Liver (tissue), 9 donors: ENCODE results near the gene NKAIN1. TPM values are rescaled to one million over a fixed set of nuclear protein-coding genes. Genes with fewer than 3 reads are reported as not detected.

Experiments
- DNase-seq: peaks from one replicate; pipeline ENCODE4 v3.0.0-alpha.2; 2017; ENCODE audit warnings: low spot score
- H3K27ac ChIP-seq, 2 donors: one replicate each; pipeline ENCODE4 v1.7.0; 2013; ENCODE audit warnings: inconsistent platforms in 2 of 2, low read length in 2 of 2, control low read depth in 1 of 2, low read depth in 1 of 2, mild to moderate bottlenecking in 1 of 2
- H3K27me3 ChIP-seq, 4 donors: one replicate each; pipeline versions ENCODE4 v1.6.1 to v1.7.0; 2013; ENCODE audit warnings: low read length in 3 of 4, inconsistent platforms in 1 of 4, mild to moderate bottlenecking in 1 of 4, moderate library complexity in 1 of 4; ENCODE audit not compliant: control insufficient read depth in 4 of 4, insufficient read depth in 4 of 4
- H3K36me3 ChIP-seq, 4 donors: one replicate each; pipeline versions ENCODE4 v1.6.1 to v1.7.0; 2013; ENCODE audit warnings: low read length in 3 of 4, mild to moderate bottlenecking in 3 of 4, low read depth in 1 of 4, moderate library complexity in 1 of 4; ENCODE audit not compliant: control insufficient read depth in 4 of 4, insufficient read depth in 3 of 4
- H3K4me1 ChIP-seq, 4 donors: one replicate each; pipeline versions ENCODE4 v1.6.1 to v1.7.0; 2013; ENCODE audit warnings: low read length in 3 of 4, mild to moderate bottlenecking in 3 of 4, moderate library complexity in 1 of 4; ENCODE audit not compliant: control insufficient read depth in 4 of 4, insufficient read depth in 4 of 4
- H3K4me3 ChIP-seq, 3 donors: one replicate each; pipeline versions ENCODE4 v1.6.1 to v1.7.0; 2013; ENCODE audit warnings: low read length in 3 of 3, control low read depth in 1 of 3, low read depth in 1 of 3, mild to moderate bottlenecking in 1 of 3
- H3K9ac ChIP-seq, 2 donors: one replicate each; pipeline ENCODE4 v1.7.0; 2013; ENCODE audit warnings: low read length in 2 of 2, mild to moderate bottlenecking in 2 of 2, moderate library complexity in 2 of 2, control low read depth in 1 of 2, low read depth in 1 of 2
- H3K9me3 ChIP-seq, 4 donors: one replicate each; pipeline versions ENCODE4 v1.6.1 to v1.7.0; 2013; ENCODE audit warnings: low read length in 3 of 4; ENCODE audit not compliant: control insufficient read depth in 4 of 4
- CTCF ChIP-seq: fragments of 150-350 bp; IDR thresholded peaks from 2 replicates; pipeline ENCODE4 v1.5.1; 2017; ENCODE audit warnings: improper control_type of control experiment, low read depth, low read length; ENCODE audit not compliant: missing input control
- EGR1 ChIP-seq, 2 donors: IDR thresholded peaks; 2 replicates each; pipeline ENCODE4 v1.6.1; 2016 to 2018; ENCODE audit warnings: antibody characterized with exemption in 2 of 2, low read depth in 2 of 2
- FOXA1 ChIP-seq: IDR thresholded peaks from 2 replicates; pipeline ENCODE4 v1.6.1; 2016; ENCODE audit warnings: antibody characterized with exemption
- FOXA2 ChIP-seq: IDR thresholded peaks from 2 replicates; pipeline ENCODE4 v1.6.1; 2016; ENCODE audit warnings: antibody characterized with exemption
- GABPA ChIP-seq, 2 donors: IDR thresholded peaks in 1 of 2; conservative IDR thresholded peaks in 1 of 2; 2 replicates each; pipeline ENCODE4 v1.6.1; 2016; ENCODE audit warnings: antibody characterized with exemption in 2 of 2, mild to moderate bottlenecking in 1 of 2, moderate library complexity in 1 of 2
- HNF4A ChIP-seq, 2 donors: conservative IDR thresholded peaks; 2 replicates each; pipeline ENCODE4 v1.6.1; 2016; ENCODE audit warnings: antibody characterized with exemption in 2 of 2, mild to moderate bottlenecking in 2 of 2
- HNF4G ChIP-seq: IDR thresholded peaks from 2 replicates; pipeline ENCODE4 v1.6.1; 2016; ENCODE audit warnings: antibody characterized with exemption
- JUND ChIP-seq, 2 donors: IDR thresholded peaks; 2 replicates each; pipeline ENCODE4 v1.6.1; 2016; ENCODE audit warnings: antibody characterized with exemption in 2 of 2
- MAX ChIP-seq: IDR thresholded peaks from 2 replicates; pipeline ENCODE4 v1.6.1; 2016; ENCODE audit warnings: antibody characterized with exemption
- NR2F2 ChIP-seq: IDR thresholded peaks from 2 replicates; pipeline ENCODE4 v1.6.1; 2016; ENCODE audit warnings: antibody characterized with exemption
- RAD21 ChIP-seq, 2 donors: IDR thresholded peaks; 2 replicates each; pipeline ENCODE4 v1.6.1; 2016; ENCODE audit warnings: antibody characterized with exemption in 2 of 2, mild to moderate bottlenecking in 2 of 2
- RXRA ChIP-seq, 2 donors: IDR thresholded peaks; 2 replicates each; pipeline ENCODE4 v1.6.1; 2017 to 2018; ENCODE audit warnings: antibody characterized with exemption in 2 of 2, mild to moderate bottlenecking in 1 of 2
- SP1 ChIP-seq: IDR thresholded peaks from 2 replicates; pipeline ENCODE4 v1.6.1; 2018; ENCODE audit warnings: antibody characterized with exemption, mild to moderate bottlenecking
- TAF1 ChIP-seq: conservative IDR thresholded peaks from 2 replicates; pipeline ENCODE4 v1.6.1; 2016; ENCODE audit warnings: antibody characterized with exemption, mild to moderate bottlenecking
- YY1 ChIP-seq: IDR thresholded peaks from 2 replicates; pipeline ENCODE4 v1.6.1; 2016; ENCODE audit warnings: antibody characterized with exemption, mild to moderate bottlenecking
- WGBS: extraction: QIAGEN DNeasy Blood & Tissue Kit; methylation state at CpG from one replicate; pipeline ENCODE4 v1.1.7; 2013; 5-methylcytosine and 5-hydroxymethylcytosine counted together
- polyA plus RNA-seq, 2 donors: library from polyadenylated mRNA; stranded (reverse) in 1 of 2; unstranded in 1 of 2; fragments of 200-250 nt in 1 of 2; fragments of >200 nt in 1 of 2; fragmentation: Nextera tagmentation in 1 of 2; extraction: Ambion mirVana in 1 of 2; gene quantifications; one replicate each; pipeline versions ENCODE4 v1.2.1 to v1.2.3, GENCODE V29; 2013 to 2015
- total RNA-seq, 2 donors: library from RNA; depleted of rRNA; stranded (reverse); fragments of >200 nt; gene quantifications; one replicate each; pipeline ENCODE4 v1.2.3, GENCODE V29; 2014
- TF ChIP-seq, protein P1 (sequence below): IDR thresholded peaks from 2 replicates; pipeline ENCODE4 v1.6.1; 2016; ENCODE audit warnings: antibody characterized with exemption
- TF ChIP-seq, protein P2 (sequence below): IDR thresholded peaks from 2 replicates; pipeline ENCODE4 v1.6.1; 2016; ENCODE audit warnings: antibody characterized with exemption
- TF ChIP-seq, protein P3 (sequence below): IDR thresholded peaks from 2 replicates; pipeline ENCODE4 v1.6.1; 2016; ENCODE audit warnings: antibody characterized with exemption, mild to moderate bottlenecking
- donor health status: healthy.
- donor health status: healthy.
- donor health status: healthy.
- donor health status: healthy.
- donor health status: healthy.

The NKAIN1 gene
- total and polyA plus RNA-seq, 4 donors: not detected

DNA sequence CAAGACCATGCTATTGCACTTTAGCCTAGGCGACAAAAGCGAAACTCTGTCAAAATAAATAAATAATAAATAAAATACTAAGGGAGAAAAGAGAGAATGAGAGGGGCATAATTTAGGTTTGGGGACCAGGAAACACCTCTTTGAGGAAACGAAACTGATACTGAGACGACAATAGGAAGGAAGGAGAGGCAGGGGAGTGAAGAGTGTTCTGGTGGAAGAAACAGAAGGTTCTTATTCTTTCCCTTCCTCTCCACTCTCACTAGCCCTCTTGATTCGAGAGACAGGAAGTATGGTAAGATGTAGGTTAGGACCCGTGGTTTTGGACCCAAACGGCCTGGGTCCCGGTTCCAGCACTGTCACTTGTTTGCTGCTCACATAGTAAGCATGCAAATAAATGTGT is 1.6 kb upstream of the NKAIN1 start:
- no peak overlapping the region for H3K27ac ChIP-seq
- DNase-seq: no peak
- no peaks in the 10 kb centered on the region for H3K9me3 ChIP-seq
- H3K9ac ChIP-seq: no peak overlapping the region
- 69% methylated on average over 8 of the region's 8 CpGs for WGBS
- no peak overlapping the region for H3K4me3 ChIP-seq
- H3K36me3 ChIP-seq: no peaks in the 10 kb centered on the region
- TF ChIP-seq NR2F2 (no peak), RAD21 (IDR thresholded peaks at IDR 0.05) (no peak), RXRA (IDR thresholded peaks at IDR 0.05) (no peak), YY1 (no peak), FOXA2 (no peak), TAF1 (no peak), JUND (IDR thresholded peaks at IDR 0.05) (no peak), FOXA1 (no peak), SP1 (no peak), CTCF (no peak), EGR1 (IDR thresholded peaks at IDR 0.05; ENCODE audit: low read depth in 2 of 2) (no peak), GABPA (IDR thresholded peaks at IDR 0.05 in 1 of 2, conservative IDR thresholded peaks at IDR 0.05 in 1 of 2) (no peak), HNF4G (no peak), MAX (no peak), HNF4A (conservative IDR thresholded peaks at IDR 0.05) (no peak)
- TF ChIP-seq, protein P1, sequence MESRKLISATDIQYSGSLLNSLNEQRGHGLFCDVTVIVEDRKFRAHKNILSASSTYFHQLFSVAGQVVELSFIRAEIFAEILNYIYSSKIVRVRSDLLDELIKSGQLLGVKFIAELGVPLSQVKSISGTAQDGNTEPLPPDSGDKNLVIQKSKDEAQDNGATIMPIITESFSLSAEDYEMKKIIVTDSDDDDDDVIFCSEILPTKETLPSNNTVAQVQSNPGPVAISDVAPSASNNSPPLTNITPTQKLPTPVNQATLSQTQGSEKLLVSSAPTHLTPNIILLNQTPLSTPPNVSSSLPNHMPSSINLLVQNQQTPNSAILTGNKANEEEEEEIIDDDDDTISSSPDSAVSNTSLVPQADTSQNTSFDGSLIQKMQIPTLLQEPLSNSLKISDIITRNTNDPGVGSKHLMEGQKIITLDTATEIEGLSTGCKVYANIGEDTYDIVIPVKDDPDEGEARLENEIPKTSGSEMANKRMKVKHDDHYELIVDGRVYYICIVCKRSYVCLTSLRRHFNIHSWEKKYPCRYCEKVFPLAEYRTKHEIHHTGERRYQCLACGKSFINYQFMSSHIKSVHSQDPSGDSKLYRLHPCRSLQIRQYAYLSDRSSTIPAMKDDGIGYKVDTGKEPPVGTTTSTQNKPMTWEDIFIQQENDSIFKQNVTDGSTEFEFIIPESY: no peak
- TF ChIP-seq, protein P2, sequence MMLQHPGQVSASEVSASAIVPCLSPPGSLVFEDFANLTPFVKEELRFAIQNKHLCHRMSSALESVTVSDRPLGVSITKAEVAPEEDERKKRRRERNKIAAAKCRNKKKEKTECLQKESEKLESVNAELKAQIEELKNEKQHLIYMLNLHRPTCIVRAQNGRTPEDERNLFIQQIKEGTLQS: no peak
- TF ChIP-seq, protein P3, sequence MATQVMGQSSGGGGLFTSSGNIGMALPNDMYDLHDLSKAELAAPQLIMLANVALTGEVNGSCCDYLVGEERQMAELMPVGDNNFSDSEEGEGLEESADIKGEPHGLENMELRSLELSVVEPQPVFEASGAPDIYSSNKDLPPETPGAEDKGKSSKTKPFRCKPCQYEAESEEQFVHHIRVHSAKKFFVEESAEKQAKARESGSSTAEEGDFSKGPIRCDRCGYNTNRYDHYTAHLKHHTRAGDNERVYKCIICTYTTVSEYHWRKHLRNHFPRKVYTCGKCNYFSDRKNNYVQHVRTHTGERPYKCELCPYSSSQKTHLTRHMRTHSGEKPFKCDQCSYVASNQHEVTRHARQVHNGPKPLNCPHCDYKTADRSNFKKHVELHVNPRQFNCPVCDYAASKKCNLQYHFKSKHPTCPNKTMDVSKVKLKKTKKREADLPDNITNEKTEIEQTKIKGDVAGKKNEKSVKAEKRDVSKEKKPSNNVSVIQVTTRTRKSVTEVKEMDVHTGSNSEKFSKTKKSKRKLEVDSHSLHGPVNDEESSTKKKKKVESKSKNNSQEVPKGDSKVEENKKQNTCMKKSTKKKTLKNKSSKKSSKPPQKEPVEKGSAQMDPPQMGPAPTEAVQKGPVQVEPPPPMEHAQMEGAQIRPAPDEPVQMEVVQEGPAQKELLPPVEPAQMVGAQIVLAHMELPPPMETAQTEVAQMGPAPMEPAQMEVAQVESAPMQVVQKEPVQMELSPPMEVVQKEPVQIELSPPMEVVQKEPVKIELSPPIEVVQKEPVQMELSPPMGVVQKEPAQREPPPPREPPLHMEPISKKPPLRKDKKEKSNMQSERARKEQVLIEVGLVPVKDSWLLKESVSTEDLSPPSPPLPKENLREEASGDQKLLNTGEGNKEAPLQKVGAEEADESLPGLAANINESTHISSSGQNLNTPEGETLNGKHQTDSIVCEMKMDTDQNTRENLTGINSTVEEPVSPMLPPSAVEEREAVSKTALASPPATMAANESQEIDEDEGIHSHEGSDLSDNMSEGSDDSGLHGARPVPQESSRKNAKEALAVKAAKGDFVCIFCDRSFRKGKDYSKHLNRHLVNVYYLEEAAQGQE: no peak
- H3K27me3 ChIP-seq: peaks cover 0 to 15% (median 10%) of the 10 kb centered on the region in 4 donors
- H3K4me1 ChIP-seq: peaks cover 4 to 13% (median 7%) of the 10 kb centered on the region in 4 donors
